SKM-1 (cell line): ENCODE data around the gene LPAR2.
"Not testable (repeated sequence)": the region's sequence is repeated elsewhere in the genome, so short reads cannot be mapped to it uniquely, and the experiment has no call there.

Experiments
- DNase-seq: peaks from one replicate; lab custom pipeline; 2025; ENCODE audit not compliant: unreplicated experiment; lab: John Stamatoyannopoulos, UW

Gene LPAR2

DNA sequence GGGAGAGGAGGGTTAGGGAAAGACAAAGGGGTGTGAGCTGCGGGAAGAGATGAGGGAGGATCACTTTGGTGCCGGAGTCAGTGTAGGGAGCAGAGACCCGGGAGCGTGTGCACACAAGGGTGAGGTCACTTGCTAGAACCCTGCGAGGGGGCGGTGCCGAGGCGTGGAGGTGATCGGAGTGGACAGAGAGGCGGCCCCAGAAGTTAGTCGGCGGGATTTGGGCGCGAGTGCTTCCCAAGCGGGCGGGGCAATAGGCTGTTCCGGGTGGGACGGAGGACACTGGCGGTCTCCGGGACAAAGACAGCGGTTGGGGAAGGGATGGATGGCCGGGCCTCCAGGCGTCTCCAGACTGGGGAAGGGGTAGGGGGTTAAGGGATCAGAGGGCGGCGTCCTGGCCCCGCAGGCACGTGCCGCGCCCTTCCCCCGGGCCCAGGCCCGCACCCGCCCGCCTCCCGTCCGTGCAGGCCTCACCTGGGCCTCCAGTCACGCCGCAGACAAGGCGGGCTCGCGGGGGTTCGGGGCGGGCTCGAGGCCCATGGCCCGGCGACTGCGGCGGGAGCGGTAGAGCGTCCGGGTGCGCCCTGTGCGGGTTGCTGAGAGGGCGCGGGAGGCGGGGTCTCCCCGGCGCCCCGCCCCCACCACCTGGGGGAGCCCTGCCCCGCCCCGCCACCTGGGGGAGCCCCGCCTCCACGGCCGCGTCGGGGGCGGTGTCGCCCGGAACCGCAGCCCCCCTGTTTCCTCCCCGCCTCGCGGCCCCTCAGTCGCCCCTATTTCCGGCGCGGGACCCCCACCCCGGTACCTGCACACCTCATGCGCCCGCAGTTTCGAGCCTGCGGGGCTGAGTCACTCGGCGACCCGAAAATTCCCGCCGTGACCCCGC is at the start of gene LPAR2:
LPAR2 (minus strand) TSS at position 600 of the 880 bp plus-strand sequence. CDS start 945 bp downstream, outside the sequence.
- no peak for DNase-seq

DNA sequence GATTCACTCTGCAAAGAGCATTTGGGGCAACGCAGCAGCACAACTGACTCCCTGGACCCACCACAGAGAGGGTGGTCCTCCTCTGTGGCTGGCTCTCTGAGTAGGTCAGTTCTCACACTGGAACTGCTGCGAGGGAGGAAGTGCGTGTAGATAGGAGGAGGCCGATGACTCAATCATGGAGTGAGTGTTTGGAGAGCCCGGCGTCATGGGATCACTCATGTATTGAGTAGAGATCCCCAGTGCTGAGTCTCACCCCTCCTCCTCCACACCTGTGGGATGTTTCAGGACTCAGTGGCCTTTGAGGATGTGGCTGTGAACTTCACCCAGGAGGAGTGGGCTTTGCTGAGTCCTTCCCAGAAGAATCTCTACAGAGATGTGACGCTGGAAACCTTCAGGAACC is 49.6 kb upstream of the LPAR2 start:
- DNase-seq: no peak

DNA sequence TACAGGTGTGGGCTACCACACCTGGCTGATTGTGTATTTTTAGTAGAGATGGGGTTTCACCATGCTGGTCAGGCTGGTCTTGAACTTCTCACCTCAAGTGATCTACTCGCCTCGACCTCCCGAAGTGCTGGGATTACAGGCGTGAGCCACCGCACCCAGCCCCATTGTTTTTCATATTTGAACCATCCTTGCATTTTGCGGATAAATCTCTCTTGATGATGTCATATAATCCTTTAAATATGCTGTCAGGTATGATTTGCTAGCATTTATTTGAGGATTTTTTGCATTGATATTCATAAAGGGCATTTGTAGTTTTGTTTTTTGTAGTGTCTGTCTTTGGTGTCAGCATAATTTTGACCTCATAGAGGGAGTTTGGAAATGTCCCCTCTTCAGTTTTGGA is 46.3 kb upstream of the LPAR2 start:
- DNase-seq: no peak

DNA sequence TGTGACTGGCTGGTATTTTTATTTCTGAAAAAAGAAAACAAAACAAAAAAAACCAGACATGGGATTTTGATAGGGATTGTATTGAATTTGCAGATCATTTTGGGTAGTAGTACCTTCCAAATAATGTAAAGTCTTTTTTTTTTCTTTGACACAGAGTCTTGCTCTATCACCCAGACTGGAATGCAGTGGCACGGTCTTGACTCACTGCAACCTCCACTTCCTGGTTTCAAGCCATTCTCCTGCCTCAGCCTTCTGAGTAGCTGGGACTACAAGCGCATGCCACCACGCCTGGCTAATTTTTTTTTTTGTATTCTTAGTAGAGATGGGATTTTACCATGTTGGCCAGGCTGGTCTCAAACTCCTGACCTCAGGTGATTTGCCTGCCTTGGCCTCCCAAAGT is 44.8 kb upstream of the LPAR2 start:
- no peak for DNase-seq

DNA sequence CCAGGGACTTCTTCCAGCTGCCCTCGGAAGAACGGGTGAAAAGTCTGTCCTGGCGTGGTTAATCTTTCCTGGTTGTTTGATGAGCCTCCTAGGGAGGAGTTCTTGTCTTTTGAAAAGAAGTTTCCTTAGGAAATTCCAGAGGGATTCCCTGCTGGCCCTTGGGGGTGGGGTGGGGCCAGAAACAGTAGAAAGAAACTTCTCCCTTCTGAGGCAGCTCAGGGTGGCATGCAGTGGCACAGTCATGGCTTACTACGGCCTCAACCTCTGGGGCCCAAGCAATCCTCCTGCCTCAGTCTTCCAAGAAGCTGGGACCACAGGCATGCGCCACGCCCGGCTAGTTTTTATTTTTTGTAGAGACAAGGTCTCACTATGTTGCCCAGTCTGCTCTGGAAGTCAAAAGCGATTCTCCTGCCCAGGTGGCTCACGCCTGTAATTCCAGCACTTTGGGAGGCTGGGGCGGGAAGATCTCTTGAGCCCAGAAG is 42.1 kb upstream of the LPAR2 start:
- no peak for DNase-seq

DNA sequence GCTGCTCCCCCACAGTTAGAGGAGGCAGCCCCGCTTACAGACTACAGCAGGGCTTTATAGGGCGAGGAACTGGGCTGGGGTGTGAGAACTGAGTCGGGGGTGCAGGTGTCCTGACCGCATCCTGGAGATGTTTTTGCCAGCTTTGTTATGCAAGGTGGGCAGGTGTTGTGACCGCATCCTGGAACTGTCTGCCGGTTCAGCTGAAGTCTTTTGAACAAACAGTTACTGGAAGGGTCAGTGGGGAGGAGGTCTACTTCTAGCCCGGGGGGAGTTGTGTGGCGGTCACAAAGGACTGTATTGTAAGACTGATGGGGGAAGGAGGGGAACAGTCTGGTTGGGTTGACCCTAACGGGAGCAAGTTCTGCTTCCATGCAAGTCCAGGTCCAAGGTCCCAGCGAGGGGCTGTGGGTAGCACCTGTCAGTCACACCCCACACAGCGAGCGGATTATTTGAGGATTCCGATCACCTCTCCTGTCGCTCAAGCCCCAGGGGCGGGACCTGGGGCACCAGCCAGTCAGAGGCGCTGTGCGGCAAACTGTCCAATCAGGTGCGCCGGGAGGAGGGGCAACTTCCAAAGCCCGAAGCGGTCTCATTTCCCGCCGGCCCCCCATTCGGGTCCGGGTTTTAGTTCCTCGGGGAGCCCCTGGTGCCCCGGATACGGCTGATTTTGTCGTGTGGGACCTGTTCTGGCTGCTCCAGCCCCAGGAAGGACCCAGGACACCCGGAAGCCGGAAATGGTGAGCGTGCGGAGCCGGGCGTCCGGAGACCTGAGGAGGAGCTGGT is 40.4 kb upstream of the LPAR2 start, which contains the start of gene ZNF101:
ZNF101 (plus strand) TSS at position 610 of the 783 bp plus-strand sequence; CDS start at position 735, 125 bp downstream.
- peak; percentile 83 for DNase-seq

DNA sequence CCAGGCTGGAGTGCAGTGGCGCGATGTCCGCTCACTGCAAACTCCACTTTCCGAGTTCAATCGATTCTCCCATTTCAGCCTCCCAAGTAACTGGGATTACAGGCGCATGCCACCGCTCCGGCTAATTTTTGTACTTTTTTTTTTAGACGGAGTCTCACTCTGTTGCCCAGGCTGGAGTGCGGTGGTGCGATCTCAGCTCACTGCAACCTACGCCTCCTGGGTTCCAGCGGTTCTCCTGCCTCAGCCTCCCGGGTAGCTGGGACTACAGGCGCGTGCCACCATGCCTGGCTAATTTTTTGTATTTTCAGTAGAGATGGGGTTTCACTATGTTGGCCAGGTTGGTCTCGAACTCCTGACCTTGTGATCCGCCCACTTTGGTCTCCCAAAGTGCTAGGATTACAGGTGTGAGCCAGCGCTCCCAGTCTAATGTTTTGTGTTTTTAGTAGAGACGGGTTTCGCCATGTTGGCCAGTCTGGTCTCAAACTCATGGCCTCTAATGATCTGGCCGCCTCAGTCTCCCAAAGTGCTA is 37.5 kb upstream of the LPAR2 start:
- not testable (repeated sequence) for DNase-seq

DNA sequence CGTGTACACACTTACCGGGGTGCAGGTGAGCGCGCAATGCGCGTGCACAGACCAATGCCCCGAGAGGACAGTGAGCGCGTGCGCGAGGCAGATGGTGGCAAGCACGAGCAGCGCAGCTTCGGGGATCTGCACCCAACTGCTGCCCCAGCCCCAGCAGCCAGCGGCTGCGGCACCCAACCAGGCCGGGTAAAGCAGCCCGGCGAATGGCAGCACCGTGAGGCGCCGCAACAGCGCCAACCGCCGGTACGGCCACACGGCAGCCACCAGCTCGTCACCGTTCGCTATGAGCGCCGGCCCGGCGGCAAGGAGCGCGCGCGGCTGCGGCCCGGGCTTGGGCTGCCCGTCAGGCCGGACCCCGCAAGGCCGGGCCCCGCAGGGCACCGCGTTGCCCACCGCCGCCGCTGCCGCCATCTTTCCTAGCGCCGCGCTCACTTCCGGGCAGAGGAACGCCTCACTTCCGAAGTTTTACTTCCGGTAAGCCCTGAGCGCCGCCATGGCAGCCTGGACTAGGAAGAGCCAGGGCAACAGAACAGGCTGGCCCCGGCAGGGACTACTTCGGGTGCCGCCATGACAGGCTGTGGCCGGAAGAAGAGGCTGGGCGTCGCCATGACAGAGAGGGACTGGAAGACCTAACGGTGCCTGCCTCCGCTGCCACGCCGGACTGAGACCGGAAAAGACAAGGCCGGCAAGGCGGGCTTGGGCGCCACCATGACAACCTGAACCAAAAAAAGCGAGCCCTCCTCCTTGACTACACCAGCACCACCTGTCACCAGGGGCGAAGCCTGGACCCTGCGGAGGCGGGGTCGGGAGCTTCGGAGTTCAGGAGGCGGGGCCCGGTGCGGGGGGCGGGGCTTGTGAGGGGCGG is 35.5 kb upstream of the LPAR2 start, which contains the start of gene ATP13A1:
ATP13A1 (minus strand) TSS at position 421 of the 865 bp plus-strand sequence; CDS start at position 411, 10 bp downstream.
- peak; percentile 96 for DNase-seq

DNA sequence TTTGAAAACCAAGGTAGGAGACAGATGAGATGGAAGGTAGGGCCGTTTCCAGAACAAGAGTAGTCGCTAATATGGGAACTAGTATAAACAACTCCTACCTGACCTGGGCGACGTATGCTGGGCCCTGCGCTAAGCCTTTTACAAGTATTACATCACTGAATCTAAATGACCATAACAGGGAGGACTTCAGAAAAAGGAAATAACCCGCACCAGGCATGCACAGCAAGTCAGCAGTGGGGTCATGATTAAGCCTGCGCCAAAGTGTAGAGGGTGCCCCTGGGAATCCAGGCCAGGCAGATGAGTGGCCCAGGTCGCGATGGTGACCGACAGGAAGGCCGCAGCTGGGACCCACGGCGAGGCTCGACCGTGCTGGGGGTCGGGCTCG is 34.8 kb upstream of the LPAR2 start:
- peak; percentile 19 for DNase-seq

DNA sequence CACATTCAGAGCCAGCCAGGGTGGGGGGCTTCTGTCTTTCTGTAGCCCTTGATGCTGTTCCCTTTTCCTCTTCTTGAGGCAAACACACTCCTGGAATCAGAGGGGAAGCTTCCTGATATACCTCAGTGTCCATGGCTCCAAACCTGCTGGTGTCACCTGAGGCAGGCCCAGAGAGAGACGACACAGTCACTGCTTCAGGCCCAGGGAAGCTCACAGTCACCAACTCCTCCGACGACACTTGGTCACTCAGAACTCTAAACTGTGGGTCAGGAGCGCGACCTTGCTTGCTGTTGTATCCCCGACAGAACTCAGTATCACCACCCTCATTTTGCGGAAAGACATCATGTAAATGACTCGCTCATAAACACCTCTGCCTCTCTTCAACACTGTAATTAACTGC is 34.3 kb upstream of the LPAR2 start:
- no peak for DNase-seq

DNA sequence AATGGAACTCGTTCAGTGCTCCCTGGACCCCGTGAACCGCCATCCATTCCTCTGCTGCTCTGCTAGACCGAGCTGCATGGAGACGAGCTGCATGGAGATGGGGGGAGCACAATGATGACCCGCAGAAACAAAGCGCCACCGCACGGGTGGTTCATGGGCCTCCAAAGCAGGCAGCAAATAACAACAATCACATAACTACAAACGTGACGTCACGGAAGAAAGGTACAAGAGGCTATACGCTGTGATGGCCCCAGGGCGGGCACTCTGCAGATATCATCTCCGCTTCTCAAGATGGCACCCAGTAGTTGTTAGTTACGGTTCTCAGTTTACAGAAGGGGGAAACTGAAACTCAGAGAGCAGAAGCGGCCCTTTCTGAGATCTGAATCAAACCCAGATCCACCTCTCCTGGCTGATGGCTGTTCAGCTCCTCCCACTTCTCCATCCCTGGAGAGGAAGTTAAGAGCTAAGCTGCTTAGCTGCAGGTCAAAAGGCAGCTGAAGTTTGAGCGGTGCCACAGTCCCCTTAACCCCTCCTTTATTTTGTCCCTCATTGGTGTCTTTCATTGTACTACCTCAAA is 33.7 kb upstream of the LPAR2 start:
- DNase-seq: peak; percentile 61

DNA sequence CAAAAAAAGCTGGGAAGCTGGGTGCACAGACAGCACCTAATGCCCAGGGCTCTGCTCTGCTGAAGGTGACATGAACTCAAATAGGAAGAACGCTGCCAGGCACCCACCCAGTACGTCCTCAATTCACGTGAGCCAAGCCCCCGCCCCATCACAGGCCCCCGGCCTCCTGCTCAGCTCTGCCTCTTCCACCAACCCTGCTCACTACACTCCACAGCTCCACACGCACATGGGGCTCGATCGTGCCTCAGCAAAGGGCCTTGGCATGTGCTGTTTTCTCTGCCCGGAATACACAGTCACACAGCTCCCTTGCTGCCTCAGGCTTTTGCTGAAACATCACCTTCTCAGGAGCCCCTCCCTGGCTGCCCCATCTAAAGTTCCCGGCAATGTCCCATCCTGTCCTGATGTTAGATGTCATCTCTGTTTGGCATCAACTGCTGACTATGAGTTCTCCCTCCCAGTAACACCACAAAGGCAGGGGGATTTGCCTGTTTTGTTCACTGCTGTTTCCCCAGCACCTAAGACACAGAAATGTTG is 33.2 kb upstream of the LPAR2 start:
- no peak for DNase-seq

DNA sequence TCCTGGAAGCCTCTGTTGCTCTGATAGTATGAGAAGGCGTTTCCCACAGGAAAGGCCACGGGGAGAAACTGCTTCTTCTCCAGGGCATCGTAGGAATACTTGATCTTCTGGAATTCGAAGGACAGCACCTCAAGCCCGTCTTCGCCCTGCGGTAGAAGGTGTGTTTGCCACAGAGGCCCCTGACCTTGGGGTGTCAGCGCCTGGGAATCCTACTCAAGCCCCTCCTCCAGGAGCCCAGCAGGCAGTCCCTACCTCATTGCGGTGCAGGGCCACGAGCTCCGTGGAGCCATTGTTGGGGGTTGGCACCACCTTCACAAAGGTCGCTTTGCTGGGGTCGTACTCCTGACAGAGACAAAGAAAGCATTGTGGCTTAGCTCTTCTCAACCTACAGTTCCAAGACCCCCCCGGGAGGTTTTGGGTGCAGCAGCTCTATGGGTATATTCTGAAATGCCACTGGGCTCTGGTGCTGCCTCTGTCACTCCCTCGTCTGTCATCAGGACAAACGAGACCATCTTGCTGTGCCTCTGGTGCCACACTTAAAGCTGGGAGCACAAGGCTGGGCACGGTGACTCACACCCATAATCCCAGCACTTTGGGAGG is 31.7 kb upstream of the LPAR2 start:
- DNase-seq: no peak

DNA sequence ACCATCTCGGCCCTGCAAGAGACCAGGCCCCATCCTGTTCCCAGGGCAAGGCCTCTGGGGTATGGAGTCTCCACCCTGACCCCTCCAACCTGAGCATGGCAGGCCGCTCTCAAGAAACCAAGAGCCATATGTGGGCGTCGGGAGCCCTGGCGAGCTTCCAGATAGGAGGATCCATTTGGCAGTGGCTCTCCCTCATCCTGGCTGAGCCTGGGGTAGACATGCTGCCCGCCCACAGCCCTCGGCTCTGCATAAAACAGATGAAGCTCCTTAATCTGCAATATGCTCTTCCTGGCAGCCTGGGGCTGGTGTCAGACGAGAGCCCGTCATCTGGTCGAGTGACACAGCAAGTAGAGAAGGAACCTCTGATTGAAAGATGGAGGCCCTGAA is 29.4 kb upstream of the LPAR2 start:
- DNase-seq: no peak

DNA sequence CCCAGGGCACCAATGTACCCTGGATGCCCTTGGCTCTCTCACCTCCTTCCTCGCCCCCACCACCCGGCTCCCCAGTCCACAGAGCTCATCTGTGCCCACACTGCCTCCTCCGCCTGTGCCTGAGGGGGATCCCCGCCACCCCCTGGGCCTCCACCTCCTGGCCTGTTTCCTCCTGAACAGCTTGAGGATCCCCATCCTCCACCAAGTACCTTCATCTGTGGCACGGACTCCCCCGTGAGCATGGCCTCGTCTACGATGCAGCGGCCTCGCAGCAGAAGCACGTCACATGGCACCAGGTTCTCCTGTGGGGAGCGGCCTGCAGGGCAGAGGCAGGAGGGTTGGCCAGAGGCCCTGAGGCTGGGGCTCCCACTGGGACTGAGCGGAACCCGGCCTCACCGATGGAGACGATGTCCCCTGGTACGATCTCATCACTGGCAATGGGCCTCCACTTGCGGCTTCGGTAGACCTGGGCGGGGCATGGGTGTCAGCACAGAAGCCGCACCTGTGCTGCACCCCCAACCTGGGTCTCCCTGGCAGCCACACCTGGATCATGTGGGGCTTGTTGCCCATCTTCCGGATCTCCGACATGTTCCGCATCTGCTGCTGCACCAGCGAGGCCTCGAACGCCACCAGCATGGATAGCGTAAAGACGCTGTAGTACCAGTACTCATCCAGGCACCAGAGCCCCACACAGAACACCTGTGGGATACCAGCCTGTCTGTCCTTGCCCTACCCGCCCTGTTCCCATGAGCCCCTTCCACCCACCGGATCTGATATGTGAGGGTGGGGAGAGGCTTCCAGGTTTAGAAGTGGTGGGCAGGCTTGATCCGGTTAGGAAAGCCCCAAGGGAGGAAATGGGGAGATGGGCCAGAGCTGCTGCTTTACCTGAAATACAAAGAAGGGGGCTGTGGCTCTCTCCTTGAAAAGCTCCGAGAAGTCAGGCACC is 28.7 kb upstream of the LPAR2 start:
- no peak for DNase-seq

DNA sequence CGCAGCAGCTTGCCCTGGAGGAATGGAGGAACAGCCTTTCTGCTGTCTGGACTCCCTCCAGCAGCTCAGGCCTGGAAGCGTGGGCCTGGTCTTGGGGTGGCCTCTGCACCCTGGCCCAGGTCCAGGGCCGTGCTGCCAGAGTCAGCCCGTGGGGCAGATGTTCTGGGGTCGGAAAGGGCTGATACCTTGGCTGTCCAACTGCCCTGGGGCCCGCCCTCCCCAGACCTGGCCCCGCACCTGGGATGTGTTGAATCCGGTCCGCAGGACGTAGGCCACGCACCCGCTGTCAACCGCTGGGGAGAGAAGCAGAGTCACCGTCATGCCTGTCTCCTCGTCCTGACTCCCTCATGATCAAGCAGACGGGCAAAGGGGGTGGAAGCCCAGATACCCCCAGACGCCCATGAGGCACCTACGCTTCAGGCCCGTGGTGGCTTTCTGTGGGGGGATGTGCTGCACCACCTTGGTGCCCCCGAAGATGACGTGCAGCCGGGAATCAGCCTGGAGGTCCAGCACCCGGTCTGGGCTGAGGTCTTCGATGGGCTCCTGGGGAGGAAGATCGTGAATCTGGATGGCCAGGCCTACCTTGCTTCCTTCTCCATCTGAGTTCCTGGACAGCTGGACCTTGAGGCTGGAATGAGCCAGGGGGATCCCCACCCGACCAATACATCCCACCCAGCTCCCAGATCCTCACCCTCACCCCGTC is 27.8 kb upstream of the LPAR2 start:
- no peak for DNase-seq

DNA sequence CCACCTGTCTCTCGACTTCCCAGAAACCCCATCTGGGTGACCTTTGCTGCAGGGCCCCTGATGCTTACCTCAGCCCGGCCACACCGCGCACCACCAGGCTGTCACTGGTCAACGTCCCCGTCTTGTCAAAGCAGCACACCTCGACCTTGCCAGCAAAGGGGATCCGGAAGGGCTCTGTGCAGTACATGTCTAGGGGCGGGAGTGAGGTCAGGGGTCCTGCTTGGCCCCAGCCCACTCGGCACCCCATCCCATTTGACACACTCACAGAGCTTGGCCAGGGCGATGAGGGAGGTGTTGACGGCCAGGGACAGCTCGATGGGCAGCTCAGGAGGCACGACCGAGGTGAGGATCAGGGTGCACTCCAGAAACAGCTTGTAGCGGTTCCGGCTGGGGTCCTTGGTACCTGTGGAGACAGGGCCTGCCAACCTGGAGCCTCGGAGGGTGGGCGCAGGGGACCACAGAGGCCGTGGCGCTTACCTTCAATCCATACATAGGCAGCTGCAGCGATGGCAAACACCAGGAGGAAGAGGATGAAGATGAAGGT is 27.1 kb upstream of the LPAR2 start:
- no peak for DNase-seq

DNA sequence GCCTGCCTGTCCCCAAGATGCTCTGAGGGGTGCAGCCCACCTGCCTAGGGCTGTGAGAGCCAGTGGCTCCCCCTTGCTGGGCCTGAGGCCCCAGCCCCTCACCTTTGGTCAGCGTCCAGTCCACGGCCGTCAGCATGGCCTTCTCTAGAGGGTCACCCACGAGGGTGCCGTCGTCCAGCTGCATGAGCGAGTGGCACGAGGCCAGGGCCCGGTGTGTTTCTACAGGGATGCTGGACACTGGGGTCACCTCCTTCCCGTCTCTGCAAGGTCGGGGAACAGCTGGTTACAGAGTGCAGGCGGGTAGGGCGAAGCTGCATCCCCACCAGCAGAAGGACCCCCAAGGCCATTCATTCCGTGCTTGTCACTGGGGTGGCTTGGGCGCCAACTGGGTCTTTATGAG is 26.4 kb upstream of the LPAR2 start:
- no peak for DNase-seq
